Astrocyte (in vitro differentiated cells and primary cell): Measurements from ENCODE around the gene TXNL4A. TPM values are rescaled to one million over a fixed set of nuclear protein-coding genes. Genes with fewer than 3 reads are reported as not detected.

Experiments used
- DNase-seq: peaks from one replicate; pipeline ENCODE4 v3.0.0-alpha.2; 2010; ENCODE audit warnings: low read depth
- FAIRE-seq: peaks from 2 replicates; lab custom pipeline; 2011; peaks lifted over from hg19 to GRCh38; lab: Jason Lieb, UNC
- H2AFZ ChIP-seq: 2 replicates; pipeline ENCODE4 v1.6.0; 2012; ENCODE audit warnings: low read depth, low read length, inconsistent platforms
- H3K27ac ChIP-seq: 2 replicates; pipeline ENCODE4 v1.5.1; 2011; ENCODE audit warnings: low read depth, low read length, inconsistent platforms
- H3K27me3 ChIP-seq: 2 replicates; pipeline ENCODE4 v1.6.0; 2011; ENCODE audit warnings: low read length, inconsistent platforms; ENCODE audit not compliant: insufficient read depth
- H3K36me3 ChIP-seq: 2 replicates; pipeline ENCODE4 v1.5.1; 2011; ENCODE audit warnings: low read length, inconsistent platforms; ENCODE audit not compliant: insufficient read depth
- H3K4me1 ChIP-seq: 2 replicates; pipeline ENCODE4 v1.5.1; 2011; ENCODE audit warnings: low read length, inconsistent platforms; ENCODE audit not compliant: insufficient read depth
- H3K4me2 ChIP-seq: 2 replicates; pipeline ENCODE4 v1.6.0; 2012; ENCODE audit warnings: low read length, inconsistent platforms
- H3K4me3 ChIP-seq: 2 replicates; pipeline ENCODE4 v1.5.1; 2011; ENCODE audit warnings: low read depth, mild to moderate bottlenecking, low read length, inconsistent platforms; ENCODE audit not compliant: insufficient read depth
- H3K79me2 ChIP-seq: 2 replicates; pipeline ENCODE4 v1.6.0; 2012; ENCODE audit warnings: mild to moderate bottlenecking, low read length, inconsistent platforms; ENCODE audit not compliant: insufficient read depth
- H3K9ac ChIP-seq: 2 replicates; pipeline ENCODE4 v1.6.0; 2012; ENCODE audit warnings: mild to moderate bottlenecking, low read length, inconsistent platforms
- H3K9me3 ChIP-seq: 2 replicates; pipeline ENCODE4 v1.5.1; 2012; ENCODE audit warnings: low read depth, mild to moderate bottlenecking, low read length, inconsistent platforms; ENCODE audit not compliant: insufficient read depth
- H4K20me1 ChIP-seq: 2 replicates; pipeline ENCODE4 v1.6.0; 2012; ENCODE audit warnings: low read length, inconsistent platforms; ENCODE audit not compliant: insufficient read depth
- H3K27ac Mint-ChIP-seq: one replicate; pipeline ENCODE4 v1.8.0; 2021; ENCODE audit warnings: mild to moderate bottlenecking, mixed read lengths; ENCODE audit not compliant: unreplicated experiment
- H3K27me3 Mint-ChIP-seq: one replicate; pipeline ENCODE4 v1.8.0; 2021; ENCODE audit warnings: low read depth, mixed read lengths; ENCODE audit not compliant: unreplicated experiment
- H3K36me3 Mint-ChIP-seq: one replicate; pipeline ENCODE4 v1.8.0; 2021; ENCODE audit warnings: low read depth, mixed read lengths; ENCODE audit not compliant: unreplicated experiment
- H3K4me1 Mint-ChIP-seq: one replicate; pipeline ENCODE4 v1.8.0; 2021; ENCODE audit warnings: low read depth, mixed read lengths; ENCODE audit not compliant: unreplicated experiment
- H3K4me3 Mint-ChIP-seq: one replicate; pipeline ENCODE4 v1.8.0; 2021; ENCODE audit warnings: mild to moderate bottlenecking, moderate library complexity, mixed read lengths; ENCODE audit not compliant: unreplicated experiment
- H3K9me3 Mint-ChIP-seq: one replicate; pipeline ENCODE4 v1.8.0; 2021; ENCODE audit warnings: mild to moderate bottlenecking, mixed read lengths; ENCODE audit not compliant: unreplicated experiment
- CTCF ChIP-seq: IDR thresholded peaks from 2 replicates; pipeline ENCODE4 v1.5.1; 2011; ENCODE audit warnings: low read depth, mild to moderate bottlenecking, inconsistent platforms, low read length, moderate library complexity; ENCODE audit not compliant: insufficient read depth
- EZH2 ChIP-seq: IDR thresholded peaks from 2 replicates; pipeline ENCODE4 v1.6.1; 2012; ENCODE audit warnings: mild to moderate bottlenecking, low read length, inconsistent platforms; ENCODE audit not compliant: insufficient read depth
- total RNA-seq: library from RNA; stranded (reverse); gene quantifications from 2 replicates; pipeline ENCODE4 v1.2.1, GENCODE V29; 2021

The TXNL4A gene
- total RNA-seq, 1 donor from 2014 or later: 135 TPM

GRCh38 chr18:79927607-79928562, 60.5 kb downstream of the TXNL4A start:
- Mint-ChIP-seq H3K36me3 (peaks cover 58% of the 10 kb centered on the region), H3K9me3 (peaks cover 23% of the 10 kb centered on the region), H3K4me3 (no peak overlapping the region), H3K4me1 (no peaks in the 10 kb centered on the region), H3K27me3 (no peaks in the 10 kb centered on the region), H3K27ac (no peak overlapping the region)
- Histone ChIP-seq H3K79me2 (peaks cover 41% of the 10 kb centered on the region), H3K9me3 (peaks cover 6% of the 10 kb centered on the region), H4K20me1 (peaks cover 59% of the 10 kb centered on the region), H3K4me1 (no peaks in the 10 kb centered on the region), H3K9ac (no peak overlapping the region), H3K27ac (no peak overlapping the region), H2AFZ (no peak overlapping the region), H3K4me3 (no peak overlapping the region), H3K36me3 (no peaks in the 10 kb centered on the region), H3K27me3 (no peaks in the 10 kb centered on the region), H3K4me2 (no peak overlapping the region)
- FAIRE-seq: no peak
- no peak for TF ChIP-seq EZH2
- TF ChIP-seq CTCF: no peak
- no peak for DNase-seq

GRCh38 chr18:79926715-79927606, 61.4 kb downstream of the TXNL4A start:
- H4K20me1 ChIP-seq: peaks cover 64% of the 10 kb centered on the region
- Mint-ChIP-seq H3K4me1 (no peaks in the 10 kb centered on the region), H3K9me3 (peaks cover 20% of the 10 kb centered on the region), H3K27me3 (no peaks in the 10 kb centered on the region), H3K27ac (no peak overlapping the region), H3K36me3 (peaks cover 48% of the 10 kb centered on the region), H3K4me3 (no peak overlapping the region)
- peaks cover 41% of the 10 kb centered on the region for H3K79me2 ChIP-seq
- H3K4me2 ChIP-seq: no peak overlapping the region
- DNase-seq (no peak), FAIRE-seq (no peak)
- H3K27ac ChIP-seq: no peak overlapping the region
- H3K36me3 ChIP-seq: no peaks in the 10 kb centered on the region
- no peak overlapping the region for H3K4me3 ChIP-seq
- TF ChIP-seq CTCF: no peak
- no peak for TF ChIP-seq EZH2
- no peak overlapping the region for H2AFZ ChIP-seq
- H3K9me3 ChIP-seq: peaks cover 6% of the 10 kb centered on the region
- no peaks in the 10 kb centered on the region for H3K4me1 ChIP-seq
- H3K27me3 ChIP-seq: no peaks in the 10 kb centered on the region
- no peak overlapping the region for H3K9ac ChIP-seq
